ENCODE results near the gene PELI3.

Gene PELI3

DNA sequence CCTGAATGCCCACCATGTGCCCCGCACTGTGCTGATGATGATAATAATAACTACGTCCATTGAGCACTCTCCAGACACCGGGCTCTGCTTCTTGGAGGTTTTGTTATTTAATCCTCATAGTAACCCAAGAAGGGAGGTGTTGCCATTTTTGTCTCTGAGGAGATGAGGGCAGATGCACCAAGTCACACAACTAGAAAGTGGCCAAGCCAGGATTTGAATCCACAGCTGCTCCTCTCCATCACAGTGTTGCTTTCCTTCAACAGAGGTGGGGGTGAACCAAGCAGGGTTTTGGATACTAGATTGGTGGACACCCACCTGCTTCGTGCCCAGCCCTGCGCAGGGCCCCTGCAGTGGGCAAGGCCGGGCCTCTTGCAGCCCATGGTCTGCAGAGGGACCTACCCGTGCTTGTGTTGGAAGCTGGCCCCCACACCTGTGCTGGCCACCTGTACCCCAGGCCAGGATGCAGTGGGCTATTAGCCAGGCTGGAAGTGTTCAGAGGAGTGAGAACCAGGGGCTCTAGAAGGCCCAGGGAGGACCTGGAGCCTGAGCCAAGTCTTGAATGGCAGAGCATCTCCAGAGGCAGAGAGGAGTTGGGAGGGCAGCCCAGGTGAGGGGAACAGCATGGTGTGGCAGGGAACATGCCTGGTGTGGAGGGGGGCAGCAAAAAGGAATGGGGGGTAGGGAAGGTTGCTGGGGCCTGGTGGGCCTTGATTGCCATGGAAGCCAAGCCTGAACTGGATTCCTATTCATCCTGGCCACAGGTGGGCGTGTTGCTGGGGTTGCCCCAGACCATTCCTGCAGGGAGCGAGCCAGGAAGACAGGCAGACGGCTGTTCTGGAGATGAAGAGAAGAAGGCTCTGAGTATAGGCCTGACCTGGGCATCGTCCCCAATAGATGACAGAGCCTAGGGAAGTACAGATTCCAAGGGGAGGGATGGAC lies 10.8 kb downstream of the PELI3 start:
- DNase-seq (ENCODE audit: low spot score), result no peak
- no peak for TF ChIP-seq CTCF (IDR thresholded peaks at IDR 0.05; ENCODE audit: extremely low read depth, missing control alignments)

DNA sequence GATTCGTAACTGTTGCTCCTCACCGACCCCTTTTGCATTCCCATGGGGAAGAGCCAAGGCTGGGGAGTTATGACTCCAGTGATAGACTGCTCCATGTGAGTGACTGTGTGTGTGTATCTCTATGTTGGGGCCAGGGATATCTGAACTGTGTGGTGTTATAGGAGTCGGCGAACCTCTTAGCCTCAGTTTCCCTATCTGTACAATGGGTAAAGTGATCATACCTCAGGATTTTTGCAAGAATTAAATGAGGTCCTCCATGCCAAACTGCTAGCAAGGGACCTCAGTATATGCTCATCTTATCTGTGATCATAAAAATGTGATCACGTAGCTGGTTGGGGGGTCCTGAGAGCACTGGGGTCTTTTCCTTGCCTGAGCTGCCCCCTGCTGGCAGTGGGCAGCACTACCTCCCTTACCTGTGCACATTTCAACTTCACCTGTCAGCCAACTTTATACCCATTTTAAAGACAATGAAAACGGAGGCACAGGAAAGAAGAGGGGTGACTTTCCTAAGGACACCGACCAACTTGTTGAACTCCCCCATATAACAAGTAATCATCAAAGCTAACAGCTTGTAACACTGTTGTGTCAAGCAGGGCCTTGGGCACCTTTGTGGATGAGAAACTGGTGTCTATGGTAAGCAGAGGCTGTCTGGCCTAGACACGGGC lies 12.2 kb downstream of the PELI3 start:
- TF ChIP-seq CTCF (IDR thresholded peaks at IDR 0.05; ENCODE audit: extremely low read depth, missing control alignments), result peak; percentile 52
- DNase-seq (ENCODE audit: low spot score), result peak; percentile 79

GRCh38 chr11:66479394-66480116 lies 12.8 kb downstream of the PELI3 start:
- no peak for TF ChIP-seq CTCF (IDR thresholded peaks at IDR 0.05; ENCODE audit: extremely low read depth, missing control alignments)
- DNase-seq (ENCODE audit: low spot score), result no peak

GRCh38 chr11:66480117-66480938 lies 13.6 kb downstream of the PELI3 start, which contains the start of gene DPP3:
Gene DPP3, plus strand, starts transcription at chr11:66480434. Its CDS starts 1,767 bp downstream, at chr11:66482201.
- no peak for TF ChIP-seq CTCF (IDR thresholded peaks at IDR 0.05; ENCODE audit: extremely low read depth, missing control alignments)
- DNase-seq (ENCODE audit: low spot score), result peak; percentile 100

- TF ChIP-seq CTCF (IDR thresholded peaks at IDR 0.05; ENCODE audit: extremely low read depth, missing control alignments), result no peak
- DNase-seq (ENCODE audit: low spot score), result no peak
These were observed 18.2 kb downstream of the PELI3 start for GRCh38 chr11:66484806-66485380.

DNA sequence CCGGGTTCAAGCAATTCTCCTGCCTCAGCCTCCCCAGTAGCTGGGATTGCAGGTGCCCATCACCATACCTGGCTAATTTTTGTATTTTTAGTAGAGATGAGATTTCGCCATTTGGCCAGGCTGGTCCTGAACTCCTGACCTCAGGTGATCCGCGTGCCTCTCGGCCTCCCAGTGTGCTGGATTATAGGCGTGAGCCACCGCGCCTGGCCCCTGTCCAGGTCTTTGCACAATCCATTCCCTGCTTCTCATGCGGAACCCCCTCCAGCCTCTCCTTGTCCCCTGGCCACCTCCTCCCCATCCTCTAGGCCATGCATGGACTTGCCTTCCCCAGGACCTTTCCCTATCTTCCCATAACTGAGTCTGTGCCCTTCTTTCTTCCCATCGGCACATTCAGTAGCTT lies 22.3 kb downstream of the PELI3 start:
- no peak for DNase-seq (ENCODE audit: low spot score)
- TF ChIP-seq CTCF (IDR thresholded peaks at IDR 0.05; ENCODE audit: extremely low read depth, missing control alignments), result no peak

Measured in GM20000 (cell line).